HepG2 (cell line): ENCODE results near the gene TOP1. TPM values are rescaled to one million over a fixed set of nuclear protein-coding genes. Genes with fewer than 3 reads are reported as not detected.
A peak's percentile ranks its signal among the peaks of the same experiment; 100 is the strongest.

Source experiments
- AGO2 ChIP-seq: fragments of 200-400 bp; formaldehyde crosslinking; optimal IDR thresholded peaks from 2 replicates; pipeline ENCODE3; 2017; ENCODE audit warnings: mild to moderate bottlenecking, low read depth, low read length, moderate library complexity
- ARID3A ChIP-seq: IDR thresholded peaks from 2 replicates; pipeline ENCODE4 v1.6.1; 2012; ENCODE audit warnings: low read depth, low read length, improper control_type of control experiment
- CBX1 ChIP-seq: IDR thresholded peaks from one replicate; pipeline ENCODE4 v1.6.1; 2016; ENCODE audit warnings: antibody characterized with exemption, low read depth
- E2F5 ChIP-seq: sonication (generic); formaldehyde crosslinking; conservative IDR thresholded peaks from 2 replicates; pipeline ENCODE4 v1.4.0; 2020; ENCODE audit warnings: missing genetic modification reagents
- HNRNPLL ChIP-seq: fragments of 200-400 bp; formaldehyde crosslinking; IDR thresholded peaks from 2 replicates; pipeline ENCODE4 v1.6.1; 2017; ENCODE audit warnings: mild to moderate bottlenecking, low read depth, low read length; ENCODE audit not compliant: poor library complexity, severe bottlenecking
- RBAK ChIP-seq: sonication (generic); formaldehyde crosslinking; IDR thresholded peaks from 2 replicates; pipeline ENCODE4 v1.5.1; 2020; ENCODE audit warnings: mild to moderate bottlenecking, missing genetic modification reagents
- RXRA ChIP-seq: sonication (generic); formaldehyde crosslinking; IDR thresholded peaks from 2 replicates; pipeline ENCODE4 v1.5.1; 2020; ENCODE audit warnings: missing genetic modification reagents
- SMARCC2 ChIP-seq: fragments of 450-650 bp; IDR thresholded peaks from 2 replicates; pipeline ENCODE4 v1.6.1; 2017; ENCODE audit warnings: antibody characterized with exemption, mild to moderate bottlenecking
- SRY ChIP-seq: sonication (generic); formaldehyde crosslinking; IDR thresholded peaks from 2 replicates; pipeline ENCODE4 v1.8.0; 2022; ENCODE audit warnings: mild to moderate bottlenecking, missing genetic modification reagents
- ZNF142 ChIP-seq: sonication (generic); formaldehyde crosslinking; IDR thresholded peaks from 2 replicates; pipeline ENCODE4 v1.4.0; 2020; ENCODE audit warnings: missing genetic modification reagents
- ZNF335 ChIP-seq: sonication (generic); formaldehyde crosslinking; IDR thresholded peaks from 2 replicates; pipeline ENCODE4 v1.4.0; 2020; ENCODE audit warnings: missing genetic modification reagents
- ZNF350 ChIP-seq: sonication (generic); formaldehyde crosslinking; IDR thresholded peaks from 2 replicates; pipeline ENCODE4 v1.4.0; 2020; ENCODE audit warnings: mild to moderate bottlenecking, low read depth, missing genetic modification reagents, borderline replicate concordance
- ZNF414 ChIP-seq: sonication (generic); formaldehyde crosslinking; IDR thresholded peaks from 2 replicates; pipeline ENCODE4 v1.5.0; 2020; ENCODE audit warnings: missing genetic modification reagents
- ZNF577 ChIP-seq: sonication (generic); formaldehyde crosslinking; IDR thresholded peaks from 2 replicates; pipeline ENCODE4 v1.4.0; 2020; ENCODE audit warnings: mild to moderate bottlenecking, low read depth, missing genetic modification reagents, borderline replicate concordance
- ZNF75D ChIP-seq: sonication (generic); formaldehyde crosslinking; IDR thresholded peaks from 2 replicates; pipeline ENCODE4 v1.8.1; 2023; ENCODE audit warnings: missing genetic modification reagents, mild to moderate bottlenecking, borderline replicate concordance
- ZNF800 ChIP-seq: sonication (generic); formaldehyde crosslinking; IDR thresholded peaks from 2 replicates; pipeline ENCODE4 v1.4.0; 2020; ENCODE audit warnings: missing genetic modification reagents
- ZZZ3 ChIP-seq: sonication (generic); formaldehyde crosslinking; IDR thresholded peaks from 2 replicates; pipeline ENCODE4 v1.4.0; 2020; ENCODE audit warnings: missing genetic modification reagents, mild to moderate bottlenecking, borderline replicate concordance
- polyA plus RNA-seq, 8 experiments: library from polyadenylated mRNA; depleted of rRNA in 3 of 8; stranded (reverse) in 7 of 8; unstranded in 1 of 8; fragments of >200 nt; fragmentation: Illumina TruSeq in 4 of 8; extraction: Trizol in 4 of 8; gene quantifications; 2 replicates each; pipeline versions ENCODE4 v1.2.1 to v1.2.3, GENCODE V29; 2011 to 2016; ENCODE audit warnings: low read depth in 4 of 8, missing spikeins in 1 of 8, mixed read lengths in 1 of 8; ENCODE audit not compliant: insufficient read depth in 1 of 8
- total RNA-seq, 5 experiments: library from RNA; depleted of rRNA; stranded (reverse); fragments of >200 nt; fragmentation: Illumina TruSeq; extraction: Trizol; gene quantifications; 2 replicates each; pipeline ENCODE4 v1.2.3, GENCODE V29; 2016; ENCODE audit warnings: low read depth in 1 of 5

The TOP1 gene
- total and polyA plus RNA-seq, 2 of the 13 experiments (the other 11 are each of a cell fraction or from before 2014, with no cell fraction given) = 10.2 to 19.4 TPM

GRCh38 chr20:41137614-41138474 lies 109.2 kb downstream of the TOP1 start (continued):
- TF ChIP-seq ZZZ3 (CRISPR knock-in tag) (peak; percentile 79; the same call in 1 of the 2 replicates), ZNF75D (CRISPR knock-in tag) (0 out of 2 replicates have a peak, but pooled peaks have one; percentile 20), RBAK (CRISPR knock-in tag) (no peak), ZNF335 (0 out of 2 replicates have a peak, but pooled peaks have one; percentile 3), ZNF577 (no peak), ZNF350 (CRISPR knock-in tag) (peak; percentile 57; the same call in 1 of the 2 replicates), HNRNPLL (peak; percentile 52), ZNF142 (CRISPR knock-in tag) (no peak), RXRA (CRISPR knock-in tag) (peak; percentile 74; the same call in 1 of the 2 replicates), SMARCC2 (no peak), CBX1 (no peak), ZNF414 (CRISPR knock-in tag) (peak; percentile 90; the same call in 1 of the 2 replicates), AGO2 (peak; percentile 80), E2F5 (CRISPR knock-in tag) (no peak; the same call in none of the 2 replicates), ARID3A (no peak), SRY (CRISPR knock-in tag) (no peak; the same call in 1 of the 2 replicates), ZNF800 (CRISPR knock-in tag) (no peak)
